ENCODE data around the gene CCDC180.
"Not testable (repeated sequence)": the region's sequence is repeated elsewhere in the genome, so short reads cannot be mapped to it uniquely, and the experiment has no call there.

CCDC180 gene

DNA sequence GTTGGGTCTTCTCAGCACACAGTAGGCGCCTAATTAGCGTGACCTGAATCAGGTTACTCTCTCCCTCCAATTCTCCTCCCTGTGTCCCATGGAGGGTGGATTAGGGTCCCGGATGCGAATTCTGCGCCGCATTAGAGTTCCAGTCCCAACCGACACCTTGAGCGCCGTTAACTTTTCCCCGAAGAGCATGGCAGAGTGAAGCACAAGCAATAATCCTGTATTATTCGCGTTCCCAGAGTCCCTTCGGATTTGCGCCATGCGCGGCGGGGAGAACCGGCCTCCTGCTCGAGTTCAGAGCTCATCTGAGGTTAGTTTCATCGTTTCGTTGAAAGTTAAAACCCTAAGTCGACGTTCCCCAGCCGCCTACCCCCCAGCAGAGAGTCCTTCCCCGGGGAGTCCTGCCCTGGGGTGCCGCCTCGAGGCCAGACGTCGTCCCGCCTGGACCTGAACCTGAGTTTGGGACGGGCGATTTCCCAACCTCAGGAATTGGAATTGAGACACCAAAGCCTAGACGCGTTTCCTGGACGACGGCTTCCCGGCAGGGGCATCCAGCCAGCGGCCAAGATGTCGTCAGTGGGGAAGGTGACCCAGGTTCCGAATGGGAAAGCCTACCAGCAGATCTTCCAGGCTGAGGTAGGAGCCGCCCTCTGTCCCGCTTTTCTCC lies at the start of gene CCDC180:
Gene CCDC180, plus strand, starts transcription at position 160 of the 664 bp plus-strand sequence. Its CDS starts 405 bp downstream, at position 565.
- no peaks in the 10 kb centered on the region for H3K36me3 ChIP-seq (ENCODE audit: insufficient read depth, low read length)
- TF ChIP-seq EZH2 (IDR thresholded peaks at IDR 0.05) (no peak), FOXP2 (optimal IDR thresholded peaks at IDR 0.05; ENCODE audit: control extremely low read depth, extremely low read length, insufficient read depth) (no peak), POLR2AphosphoS5 (IDR thresholded peaks at IDR 0.05; ENCODE audit: borderline replicate concordance, low read depth, low read length) (no peak)
- no peak within 1 kb of the TSS for H3K9ac ChIP-seq (ENCODE audit: insufficient read length)
- H3K27ac ChIP-seq, result no peak within 1 kb of the TSS
- H3K4me3 ChIP-seq, result no peak within 1 kb of the TSS
- no peaks in the 10 kb centered on the region; the same call in 1 of the 2 replicates for H3K9me3 ChIP-seq (ENCODE audit: low read depth, low read length)
- DNase-seq (ENCODE audit: low read depth, low spot score), result no peak

DNA sequence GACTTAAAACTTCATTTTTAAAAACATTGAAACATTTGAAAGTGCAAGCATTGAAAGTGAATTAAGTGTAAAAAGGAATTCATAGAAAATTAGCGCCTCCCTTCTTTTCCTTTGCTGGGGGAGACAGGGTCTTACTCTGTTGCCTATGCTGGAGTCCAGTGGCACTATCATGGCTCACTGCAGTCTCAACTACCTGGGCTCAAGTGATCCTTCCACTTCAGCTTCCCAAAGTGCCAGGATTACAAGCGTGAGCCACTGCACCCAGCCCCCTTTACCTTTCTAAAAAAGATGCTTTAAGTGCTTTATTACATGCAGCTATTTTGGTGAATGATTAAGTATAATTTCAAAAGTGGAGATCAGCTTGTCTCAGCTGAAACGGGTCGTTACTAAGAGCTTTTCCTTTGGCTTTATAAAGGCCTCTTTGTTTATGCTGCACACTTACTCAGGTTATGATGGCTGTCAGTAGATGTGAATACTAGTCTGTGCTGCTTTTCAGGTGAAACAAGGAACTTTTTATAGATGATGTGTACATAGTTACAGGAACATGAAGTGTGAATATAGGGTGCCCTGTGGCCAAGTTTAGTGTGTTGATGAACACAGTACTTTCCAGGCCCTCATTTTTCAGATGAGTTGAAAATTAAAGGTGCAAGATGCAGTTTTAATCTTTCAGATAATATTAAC lies 47.5 kb upstream of the CCDC180 start:
- H3K36me3 ChIP-seq (ENCODE audit: insufficient read depth, low read length); H3K9me3 ChIP-seq (ENCODE audit: low read depth, low read length); H3K27ac ChIP-seq; H3K4me3 ChIP-seq; DNase-seq (ENCODE audit: low read depth, low spot score); H3K9ac ChIP-seq (ENCODE audit: insufficient read length): not testable (repeated sequence)

DNA sequence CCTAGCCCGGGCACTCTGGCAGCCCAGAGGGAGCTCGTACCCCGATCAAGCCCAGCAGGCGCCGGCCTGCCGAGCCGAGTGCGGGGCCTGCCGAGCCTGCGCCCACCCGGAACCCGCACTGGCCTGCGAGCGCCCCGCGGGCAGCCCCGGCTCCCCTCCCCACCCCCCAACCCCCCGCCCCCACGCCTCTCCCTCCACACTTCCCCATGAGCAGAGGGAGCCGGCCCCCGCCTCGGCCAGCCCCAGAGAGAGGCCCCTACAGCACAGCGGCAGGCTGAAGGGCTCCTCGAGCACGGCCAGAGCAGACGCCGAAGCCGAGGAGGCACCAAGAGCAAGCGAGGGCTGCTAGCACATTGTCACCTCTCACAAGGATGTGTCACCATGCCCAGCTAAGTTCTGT lies 36.2 kb upstream of the CCDC180 start:
- no peaks in the 10 kb centered on the region for H3K9me3 ChIP-seq (ENCODE audit: low read depth, low read length)
- H3K4me3 ChIP-seq, result no peak overlapping the region
- TF ChIP-seq FOXP2 (optimal IDR thresholded peaks at IDR 0.05; ENCODE audit: control extremely low read depth, extremely low read length, insufficient read depth) (no peak), POLR2AphosphoS5 (IDR thresholded peaks at IDR 0.05; ENCODE audit: borderline replicate concordance, low read depth, low read length) (no peak), EZH2 (IDR thresholded peaks at IDR 0.05) (no peak)
- H3K9ac ChIP-seq (ENCODE audit: insufficient read length), result no peak overlapping the region
- H3K27ac ChIP-seq, result no peak overlapping the region
- H3K36me3 ChIP-seq (ENCODE audit: insufficient read depth, low read length), result no peaks in the 10 kb centered on the region
- DNase-seq (ENCODE audit: low read depth, low spot score), result no peak

DNA sequence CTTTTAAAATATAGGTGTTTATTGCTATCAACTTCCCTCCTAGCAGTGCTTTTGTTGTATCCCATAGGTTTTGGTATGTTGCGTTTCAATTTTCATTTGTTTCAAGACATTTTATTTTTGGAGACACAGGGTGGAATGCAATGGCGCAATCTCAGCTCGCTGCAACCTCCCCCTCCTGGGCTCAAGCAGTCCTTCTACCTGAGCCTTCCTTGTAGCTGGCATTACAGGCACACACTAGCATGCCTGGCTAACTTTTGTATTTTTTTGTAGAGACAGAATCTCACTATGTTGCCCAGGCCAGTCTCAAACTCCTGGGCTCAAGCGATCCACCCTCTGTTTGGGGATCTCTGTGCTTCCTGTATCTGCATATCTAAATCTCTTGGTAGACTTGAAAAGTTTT lies 35.4 kb upstream of the CCDC180 start:
- no peak for TF ChIP-seq POLR2AphosphoS5 (IDR thresholded peaks at IDR 0.05; ENCODE audit: borderline replicate concordance, low read depth, low read length)
- TF ChIP-seq EZH2 (IDR thresholded peaks at IDR 0.05), result no peak
- TF ChIP-seq FOXP2 (optimal IDR thresholded peaks at IDR 0.05; ENCODE audit: control extremely low read depth, extremely low read length, insufficient read depth), result no peak
- DNase-seq (ENCODE audit: low read depth, low spot score), result no peak
- H3K9ac ChIP-seq (ENCODE audit: insufficient read length), result no peak overlapping the region
- no peaks in the 10 kb centered on the region for H3K36me3 ChIP-seq (ENCODE audit: insufficient read depth, low read length)
- H3K9me3 ChIP-seq (ENCODE audit: low read depth, low read length), result no peaks in the 10 kb centered on the region
- no peak overlapping the region for H3K4me3 ChIP-seq
- no peak overlapping the region for H3K27ac ChIP-seq

DNA sequence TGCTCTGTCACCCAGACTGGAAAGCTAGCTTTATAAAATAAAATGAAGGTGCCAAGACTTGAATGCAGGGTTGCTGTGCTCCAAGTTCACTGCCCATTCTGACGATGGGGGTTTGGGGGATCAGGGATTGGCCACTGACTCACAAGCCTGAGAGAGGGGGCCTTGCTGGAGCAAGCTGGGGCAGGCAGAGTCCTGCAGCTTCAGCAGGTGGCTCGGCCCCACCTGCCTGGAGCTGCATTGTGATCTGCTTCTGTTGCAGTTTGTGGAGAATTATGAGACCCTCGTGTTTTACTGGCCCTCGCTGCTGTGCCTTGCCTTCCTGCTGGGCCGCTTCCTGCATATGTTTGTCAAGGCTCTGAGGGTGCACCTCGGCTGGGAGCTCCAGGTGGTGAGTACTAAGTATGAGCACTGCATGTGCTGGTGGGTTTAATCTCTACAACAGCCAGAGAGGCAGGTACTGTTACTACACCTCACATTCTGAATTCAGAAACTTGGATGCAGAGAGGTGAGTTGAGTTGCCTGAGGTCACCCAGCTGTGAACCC lies 31.1 kb upstream of the CCDC180 start:
- Histone ChIP-seq H3K9me3 (ENCODE audit: low read depth, low read length) (no peaks in the 10 kb centered on the region), H3K27ac (no peak overlapping the region), H3K9ac (ENCODE audit: insufficient read length) (no peak overlapping the region), H3K4me3 (no peak overlapping the region), H3K36me3 (ENCODE audit: insufficient read depth, low read length) (peaks cover 16% of the 10 kb centered on the region)
- no peak for TF ChIP-seq FOXP2 (optimal IDR thresholded peaks at IDR 0.05; ENCODE audit: control extremely low read depth, extremely low read length, insufficient read depth)
- TF ChIP-seq POLR2AphosphoS5 (IDR thresholded peaks at IDR 0.05; ENCODE audit: borderline replicate concordance, low read depth, low read length), result no peak
- TF ChIP-seq EZH2 (IDR thresholded peaks at IDR 0.05), result no peak
- no peak for DNase-seq (ENCODE audit: low read depth, low spot score)

DNA sequence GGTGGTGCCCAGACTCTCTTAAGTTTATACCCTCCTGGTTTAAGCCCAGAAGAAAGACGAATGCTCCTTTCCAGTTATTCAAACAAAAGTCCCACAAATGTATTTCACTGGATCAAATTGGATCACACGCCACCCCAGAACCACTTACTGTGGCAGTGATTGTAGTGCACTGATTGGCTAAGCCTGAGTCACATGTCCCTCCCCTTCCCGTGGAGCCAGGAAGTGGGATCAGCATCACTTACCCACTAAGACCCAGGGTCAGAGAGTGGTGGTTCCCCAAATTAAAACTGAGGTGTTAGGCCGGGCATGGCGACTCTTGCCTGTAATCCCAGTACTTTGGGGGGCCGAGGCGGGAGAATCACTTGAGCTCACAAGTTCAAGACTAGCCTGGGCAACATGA lies 29.5 kb upstream of the CCDC180 start:
- Histone ChIP-seq H3K9me3 (ENCODE audit: low read depth, low read length) (no peaks in the 10 kb centered on the region), H3K4me3 (no peak overlapping the region), H3K9ac (ENCODE audit: insufficient read length) (no peak overlapping the region), H3K36me3 (ENCODE audit: insufficient read depth, low read length) (peaks cover 23% of the 10 kb centered on the region), H3K27ac (no peak overlapping the region)
- TF ChIP-seq EZH2 (IDR thresholded peaks at IDR 0.05) (no peak), FOXP2 (optimal IDR thresholded peaks at IDR 0.05; ENCODE audit: control extremely low read depth, extremely low read length, insufficient read depth) (no peak), POLR2AphosphoS5 (IDR thresholded peaks at IDR 0.05; ENCODE audit: borderline replicate concordance, low read depth, low read length) (no peak)
- DNase-seq (ENCODE audit: low read depth, low spot score), result no peak

DNA sequence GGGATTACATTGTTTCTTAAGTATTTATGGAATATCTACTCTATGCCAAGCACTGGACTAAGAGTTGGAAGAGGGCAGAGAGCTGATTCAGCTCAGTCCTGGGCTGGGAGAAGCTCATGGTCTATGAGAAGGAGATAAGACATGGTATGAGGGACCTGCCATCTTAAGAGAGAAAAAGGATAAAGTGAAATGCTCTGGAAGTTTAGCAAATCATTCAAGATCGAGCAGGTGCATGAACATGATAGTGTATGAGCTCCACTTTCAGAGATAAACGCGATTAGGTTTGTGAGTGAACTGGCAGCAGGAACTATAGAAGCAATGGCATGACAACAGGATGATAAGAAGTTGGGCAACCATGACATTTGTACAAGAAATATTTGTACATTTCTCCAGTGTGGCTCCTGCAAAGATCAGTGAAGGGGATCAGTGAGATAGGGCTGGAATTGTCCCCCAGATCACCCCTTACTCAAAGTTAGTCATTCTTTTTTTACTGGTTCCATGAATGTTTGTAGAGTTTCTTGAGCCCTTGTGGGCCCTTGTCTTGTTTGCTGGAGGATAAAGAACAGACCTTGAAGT lies 26.6 kb upstream of the CCDC180 start:
- DNase-seq (ENCODE audit: low read depth, low spot score), result no peak
- Histone ChIP-seq H3K9ac (ENCODE audit: insufficient read length) (no peak overlapping the region), H3K4me3 (no peak overlapping the region), H3K27ac (no peak overlapping the region), H3K9me3 (ENCODE audit: low read depth, low read length) (peaks cover 12% of the 10 kb centered on the region), H3K36me3 (ENCODE audit: insufficient read depth, low read length) (peaks cover 43% of the 10 kb centered on the region)
- TF ChIP-seq EZH2 (IDR thresholded peaks at IDR 0.05) (no peak), POLR2AphosphoS5 (IDR thresholded peaks at IDR 0.05; ENCODE audit: borderline replicate concordance, low read depth, low read length) (no peak), FOXP2 (optimal IDR thresholded peaks at IDR 0.05; ENCODE audit: control extremely low read depth, extremely low read length, insufficient read depth) (no peak)

DNA sequence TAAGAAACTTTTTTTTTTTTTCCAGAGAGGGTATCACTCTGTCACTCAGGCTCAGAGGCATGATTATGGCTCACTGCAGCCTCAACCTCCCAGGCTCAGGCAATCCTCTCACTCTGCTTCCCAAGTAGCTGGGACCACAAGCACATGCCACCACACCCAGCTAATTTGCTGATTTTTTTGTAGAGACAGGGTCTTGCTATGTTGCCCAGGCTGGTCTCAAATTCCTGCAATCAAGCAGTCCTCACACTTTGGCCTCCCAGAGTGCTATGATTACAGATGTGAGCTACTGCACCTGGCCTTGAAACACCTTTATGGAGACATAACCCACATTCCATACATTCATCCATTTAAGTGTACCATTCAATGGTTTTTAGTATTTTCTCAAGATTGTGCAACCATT lies 23.7 kb upstream of the CCDC180 start:
- DNase-seq (ENCODE audit: low read depth, low spot score), result no peak

More for the DNA sequence above, 23.7 kb upstream of the CCDC180 start:
- Histone ChIP-seq H3K4me3 (no peak overlapping the region), H3K9ac (ENCODE audit: insufficient read length) (no peak overlapping the region), H3K36me3 (ENCODE audit: insufficient read depth, low read length) (peaks cover 44% of the 10 kb centered on the region), H3K27ac (no peak overlapping the region), H3K9me3 (ENCODE audit: low read depth, low read length) (peaks cover 14% of the 10 kb centered on the region)
- no peak for TF ChIP-seq EZH2 (IDR thresholded peaks at IDR 0.05)
- no peak for TF ChIP-seq POLR2AphosphoS5 (IDR thresholded peaks at IDR 0.05; ENCODE audit: borderline replicate concordance, low read depth, low read length)
- TF ChIP-seq FOXP2 (optimal IDR thresholded peaks at IDR 0.05; ENCODE audit: control extremely low read depth, extremely low read length, insufficient read depth), result no peak
